HepG2 (cell line): Measurements from ENCODE around the gene EPC1. TPM values are rescaled to one million over a fixed set of nuclear protein-coding genes. Genes with fewer than 3 reads are reported as not detected.
A peak's percentile ranks its signal among the peaks of the same experiment; 100 is the strongest.

Source experiments
- ATAC-seq: fragments of 200-7000 bp; cut with Tn5 transposase; 3 replicates; pipeline ENCODE4 v1.9.1; 2020; ENCODE audit warnings: mild to moderate bottlenecking, moderate library complexity
- BruUV-seq: library from RNA; stranded (reverse); fragments of 400-500 nt; replicated peaks from 2 replicates; lab custom pipeline; 2021; lab: Mats Ljungman, UMichigan
- CTCF ChIA-PET: fragments of 300-600 bp; formaldehyde crosslinking; extraction: SDS; loops from one replicate; lab custom pipeline; 2021; ENCODE audit warnings: low total read pairs, inconsistent platforms, low intra/inter-chr PET ratio; lab: Yijun Ruan, JAX
- POLR2A ChIA-PET: fragments of 350-600 bp; sonication (Branson Sonifier 250); formaldehyde crosslinking; loops from one replicate; lab custom pipeline; 2020; ENCODE audit warnings: antibody characterized with exemption, inconsistent platforms; lab: Yijun Ruan, JAX
- DNase-seq: peaks from one replicate; pipeline ENCODE4 v3.0.0-alpha.2; 2015; ENCODE audit warnings: low spot score
- FAIRE-seq: peaks from 3 replicates; lab custom pipeline; 2011; peaks lifted over from hg19 to GRCh38; lab: Jason Lieb, UNC
- H2AFZ ChIP-seq: one replicate; pipeline ENCODE4 v1.6.1; 2011; ENCODE audit warnings: low read length, inconsistent platforms
- H3K27ac ChIP-seq: fragments of 300-600 bp; 3 replicates; pipeline ENCODE4 v1.8.0; 2011; ENCODE audit warnings: mixed run types, mild to moderate bottlenecking, mixed read lengths, low read length, inconsistent platforms; ENCODE audit not compliant: insufficient read depth; ENCODE audit errors: extremely low read length
- H3K27me3 ChIP-seq, 2 experiments: fragments of 200-600 bp in 1 of 2; 2 replicates in 1 of 2; 3 replicates in 1 of 2; pipeline versions ENCODE4 v1.6.0 to v1.8.0; 2011; ENCODE audit warnings: low read length in 2 of 2, mild to moderate bottlenecking in 2 of 2, moderate library complexity in 2 of 2, inconsistent platforms in 1 of 2; ENCODE audit not compliant: insufficient read depth in 2 of 2, control insufficient read depth in 1 of 2
- H3K36me3 ChIP-seq, 2 experiments: fragments of 200-600 bp in 1 of 2; replicated peaks in 1 of 2; 2 replicates in 1 of 2; 3 replicates in 1 of 2; pipeline versions ENCODE4 v1.5.1 to v1.8.0; 2011; ENCODE audit warnings: low read length in 2 of 2, inconsistent platforms in 1 of 2; ENCODE audit not compliant: insufficient read depth in 2 of 2, control insufficient read depth in 1 of 2
- H3K4me1 ChIP-seq: 2 replicates; pipeline ENCODE4 v1.5.1; 2012; ENCODE audit warnings: low read length, inconsistent platforms; ENCODE audit not compliant: insufficient read depth
- H3K4me2 ChIP-seq: 2 replicates; pipeline ENCODE4 v1.6.0; 2011; ENCODE audit warnings: low read depth, low read length, inconsistent platforms
- H3K4me3 ChIP-seq, 3 experiments: fragments of 200-600 bp in 1 of 3; sonication (generic), shearing (Covaris generic) in 1 of 3; replicated peaks in 1 of 3; 2 replicates each; pipeline ENCODE4 v1.5.1; 2011 to 2016; ENCODE audit warnings: low read length in 3 of 3, inconsistent platforms in 2 of 3, low read depth in 2 of 3, mild to moderate bottlenecking in 2 of 3, control low read depth in 1 of 3, mixed read lengths in 1 of 3; ENCODE audit not compliant: insufficient read depth in 1 of 3
- H3K79me2 ChIP-seq: one replicate; pipeline ENCODE4 v1.6.1; 2011; ENCODE audit warnings: low read length, inconsistent platforms; ENCODE audit not compliant: insufficient read depth
- H3K9ac ChIP-seq: 2 replicates; pipeline ENCODE4 v1.6.0; 2011; ENCODE audit warnings: mild to moderate bottlenecking, low read depth, low read length, inconsistent platforms; ENCODE audit not compliant: insufficient read depth
- H3K9me3 ChIP-seq: 2 replicates; pipeline ENCODE4 v1.5.1; 2012; ENCODE audit warnings: mild to moderate bottlenecking, low read length
- H4K20me1 ChIP-seq: 2 replicates; pipeline ENCODE4 v1.6.0; 2011; ENCODE audit warnings: inconsistent platforms, mild to moderate bottlenecking, low read length, moderate library complexity; ENCODE audit not compliant: insufficient read depth
- ELF3 ChIP-seq: IDR thresholded peaks from 2 replicates; pipeline ENCODE4 v1.6.1; 2016; ENCODE audit warnings: missing genetic modification reagents, missing compliant biosample characterization
- HMGXB3 ChIP-seq: sonication (generic); formaldehyde crosslinking; IDR thresholded peaks from 2 replicates; pipeline ENCODE4 v1.4.0; 2020; ENCODE audit warnings: missing genetic modification reagents, borderline replicate concordance
- MIXL1 ChIP-seq: IDR thresholded peaks from 2 replicates; pipeline ENCODE4 v1.6.1; 2016
- RAD21 ChIP-seq: fragments of 450-650 bp; formaldehyde crosslinking; IDR thresholded peaks from 2 replicates; pipeline ENCODE4 v1.5.0; 2020; ENCODE audit warnings: mild to moderate bottlenecking
- SAP130 ChIP-seq: IDR thresholded peaks from 2 replicates; pipeline ENCODE4 v1.6.1; 2016; ENCODE audit warnings: low read depth
- SMC3 ChIP-seq: IDR thresholded peaks from 2 replicates; pipeline ENCODE4 v1.6.1; 2011; ENCODE audit warnings: low read length, improper control_type of control experiment
- U2AF1 ChIP-seq: fragments of 200-400 bp; formaldehyde crosslinking; optimal IDR thresholded peaks from 2 replicates; pipeline ENCODE3; 2017; ENCODE audit warnings: mild to moderate bottlenecking, low read depth, low read length
- ZBTB38 ChIP-seq: sonication (generic); formaldehyde crosslinking; IDR thresholded peaks from 2 replicates; pipeline ENCODE4 v1.5.1; 2020; ENCODE audit warnings: mild to moderate bottlenecking, missing genetic modification reagents
- ZHX2 ChIP-seq, 2 experiments: sonication (generic) in 1 of 2; formaldehyde crosslinking in 1 of 2; IDR thresholded peaks; 2 replicates each; pipeline versions ENCODE4 v1.6.1 to v1.9.0; 2014 to 2022; ENCODE audit warnings: antibody characterized with exemption in 1 of 2, borderline replicate concordance in 1 of 2, inconsistent platforms in 1 of 2, low read depth in 1 of 2, missing genetic modification reagents in 1 of 2
- ZNF251 ChIP-seq: sonication (generic); formaldehyde crosslinking; IDR thresholded peaks from 2 replicates; pipeline ENCODE4 v1.9.0; 2021; ENCODE audit warnings: mild to moderate bottlenecking, missing genetic modification reagents
- ZNF552 ChIP-seq: sonication (generic); formaldehyde crosslinking; IDR thresholded peaks from 2 replicates; pipeline ENCODE4 v1.9.0; 2022; ENCODE audit warnings: missing genetic modification reagents, mild to moderate bottlenecking, borderline replicate concordance
- ZNF746 ChIP-seq: sonication (generic); formaldehyde crosslinking; IDR thresholded peaks from 2 replicates; pipeline ENCODE4 v1.8.0; 2022; ENCODE audit warnings: mild to moderate bottlenecking, missing genetic modification reagents
- WGBS: methylation state at CpG from one replicate; pipeline ENCODE4 v1.1.6; 2017; ENCODE audit warnings: low lambda C conversion rate; 5-methylcytosine and 5-hydroxymethylcytosine counted together
- in situ Hi-C: cut with HindIII; loops from 2 replicates; pipeline ENCODE4 v1.10.0; 2017; ENCODE audit warnings: low pct_unique_long_range_greater_than_20kb; ENCODE audit not compliant: extremely low pct_ligation_motif_present
- intact Hi-C: fragments of 100-400 bp; cut with micrococcal nuclease; formaldehyde crosslinking; loops from one replicate; pipeline ENCODE4 v1.10.0; 2022; ENCODE audit not compliant: unreplicated experiment
- polyA plus RNA-seq, 8 experiments: library from polyadenylated mRNA; depleted of rRNA in 3 of 8; stranded (reverse) in 7 of 8; unstranded in 1 of 8; fragments of >200 nt; fragmentation: Illumina TruSeq in 4 of 8; extraction: Trizol in 4 of 8; gene quantifications; 2 replicates each; pipeline versions ENCODE4 v1.2.1 to v1.2.3, GENCODE V29; 2011 to 2016; ENCODE audit warnings: low read depth in 4 of 8, missing spikeins in 1 of 8, mixed read lengths in 1 of 8; ENCODE audit not compliant: insufficient read depth in 1 of 8
- total RNA-seq, 5 experiments: library from RNA; depleted of rRNA; stranded (reverse); fragments of >200 nt; fragmentation: Illumina TruSeq; extraction: Trizol; gene quantifications; 2 replicates each; pipeline ENCODE4 v1.2.3, GENCODE V29; 2016; ENCODE audit warnings: low read depth in 1 of 5

Gene EPC1
- total and polyA plus RNA-seq, 2 of the 13 experiments (the other 11 are each of a cell fraction or from before 2014, with no cell fraction given): 28.7 to 44.2 TPM

- TF ChIP-seq ZHX2 (IDR thresholded peaks at IDR 0.05; ENCODE audit: low read depth) (no peak), ZHX2 (CRISPR knock-in tag; IDR thresholded peaks at IDR 0.05; ENCODE audit: borderline replicate concordance) (no peak)
Measured at GRCh38 chr10:32371101-32371500, 24.1 kb upstream of the EPC1 start (continued).

- 51% methylated on average over 7 of the region's 7 CpGs for WGBS
- intact Hi-C loops: loop anchor here (2.0 kb wide), 1 partner anchor 111 kb away; no protein-coding TSS in a partner anchor
- TF ChIP-seq ZNF552 (CRISPR knock-in tag): no peak
- TF ChIP-seq MIXL1: 0 out of 2 replicates have a peak, but pooled peaks have one; percentile 26
- peak; percentile 53; the same call in 1 of the 2 replicates for TF ChIP-seq RAD21 (CRISPR knock-in tag)
- peak; percentile 63; the same call in 1 of the 2 replicates for TF ChIP-seq SMC3
- no peak for TF ChIP-seq ZNF251 (CRISPR knock-in tag)
- TF ChIP-seq ZBTB38 (CRISPR knock-in tag): no peak
- peak; percentile 48; the same call in 1 of the 2 replicates for TF ChIP-seq HMGXB3 (CRISPR knock-in tag)
- TF ChIP-seq SAP130 (CRISPR knock-in tag): 0 out of 2 replicates have a peak, but pooled peaks have one; percentile 32
- no peak for TF ChIP-seq U2AF1
- TF ChIP-seq ELF3 (CRISPR knock-in tag): 0 out of 2 replicates have a peak, but pooled peaks have one; percentile 17
- no peak for TF ChIP-seq ZNF746
Measured at GRCh38 chr10:32367793-32368453, 21.0 kb upstream of the EPC1 start.

More at GRCh38 chr10:32367793-32368453, 21.0 kb upstream of the EPC1 start:
- Histone ChIP-seq H3K27ac (no peak overlapping the region), H3K36me3 (peaks cover 0 to 10% of the 10 kb centered on the region in 2 experiments; a peak in 2 of 5 replicates), H3K79me2 (peaks cover 73% of the 10 kb centered on the region), H3K27me3 (no peaks in the 10 kb centered on the region), H3K4me2 (peak overlapping the region; percentile 28; the same call in 1 of the 2 replicates), H2AFZ (no peak overlapping the region), H3K4me3 (no peak overlapping the region), H3K9ac (no peak overlapping the region), H4K20me1 (peaks cover 5% of the 10 kb centered on the region), H3K9me3 (no peaks in the 10 kb centered on the region), H3K4me1 (peaks cover 13% of the 10 kb centered on the region)
- DNase-seq (peak; percentile 54), FAIRE-seq (peak; percentile 88), ATAC-seq (peak; percentile 62)
- in situ Hi-C loops: loop anchor here (5.0 kb wide), 1 partner anchor 111 kb away; no protein-coding TSS in a partner anchor
- BruUV-seq: no TSS peak
- ChIA-PET CTCF (interaction anchor here (0.7 to 2.6 kb wide), 3 partner anchors 22 to 177 kb away, joined by 3 to 22 read pairs (median 18); partner anchors contain the start of gene EPC1), POLR2A (no interaction called here)
